Adrenal gland (tissue), 5 donors: ENCODE measurements around the gene CCNH.

Experiments used
- CTCF ChIP-seq, 6 experiments: fragments of 450-650 bp in 4 of 6; fragments of 200-600 bp in 2 of 6; sonication (generic) in 1 of 6; IDR thresholded peaks; 1 replicate in 5 of 6; 2 replicates in 1 of 6; pipeline versions ENCODE4 v1.5.1 to v1.8.0; 2016 to 2021; ENCODE audit warnings: antibody characterized with exemption in 6 of 6, mild to moderate bottlenecking in 2 of 6, moderate library complexity in 1 of 6
- POLR2A ChIP-seq, 2 donors: fragments of 450-650 bp; IDR thresholded peaks; one replicate each; pipeline ENCODE4 v1.6.1; 2017; ENCODE audit warnings: antibody characterized with exemption in 2 of 2, mild to moderate bottlenecking in 2 of 2, moderate library complexity in 1 of 2
- donor health status: DM: no; HTN: no; CAD: no.

GRCh38 chr5:87392170-87392569 lies 20.6 kb downstream of the CCNH start:
- no peak for TF ChIP-seq CTCF (IDR thresholded peaks at IDR 0.05)
- TF ChIP-seq POLR2A (IDR thresholded peaks at IDR 0.05): no peak
